ENCODE results near the gene ISY1.

GRCh38 chr3:129204473-129204872, 43.6 kb upstream of the ISY1 start:
- TF ChIP-seq CTCF (IDR thresholded peaks at IDR 0.05) (no peak), POLR2AphosphoS5 (IDR thresholded peaks at IDR 0.05) (no peak), POLR2A (IDR thresholded peaks at IDR 0.05) (no peak), EP300 (IDR thresholded peaks at IDR 0.05) (no peak)

Data from stomach (tissue), 4 donors.